H9 (cell line): ENCODE data around the gene PRKD3. TPM values are rescaled to one million over a fixed set of nuclear protein-coding genes. Genes with fewer than 3 reads are reported as not detected.

Experiments
- DNase-seq: peaks from one replicate; pipeline ENCODE4 v3.0.0-alpha.2; 2017
- H2AFZ ChIP-seq: one replicate; pipeline ENCODE4 v1.6.1; 2013; ENCODE audit warnings: mild to moderate bottlenecking, low read length, control low read depth, moderate library complexity
- H2AK5ac ChIP-seq: 2 replicates; pipeline ENCODE4 v1.6.1; 2013; ENCODE audit warnings: low read length, control low read depth, mixed read lengths; ENCODE audit not compliant: insufficient read length
- H2BK120ac ChIP-seq: one replicate; pipeline ENCODE4 v1.6.1; 2013; ENCODE audit warnings: low read depth, mild to moderate bottlenecking, low read length, control low read depth, inconsistent platforms; ENCODE audit not compliant: poor library complexity, severe bottlenecking
- H2BK12ac ChIP-seq: 2 replicates; pipeline ENCODE4 v1.6.1; 2013; ENCODE audit warnings: low read length, control low read depth, mixed read lengths, low read depth; ENCODE audit not compliant: insufficient read length
- H2BK15ac ChIP-seq: 2 replicates; pipeline ENCODE4 v1.6.1; 2013; ENCODE audit warnings: low read depth, low read length, control low read depth
- H2BK20ac ChIP-seq: one replicate; pipeline ENCODE4 v1.6.1; 2013; ENCODE audit warnings: low read depth, mild to moderate bottlenecking, low read length, control low read depth, inconsistent platforms; ENCODE audit not compliant: poor library complexity, severe bottlenecking
- H2BK5ac ChIP-seq: 2 replicates; pipeline ENCODE4 v1.6.1; 2013; ENCODE audit warnings: low read length, control low read depth, mixed read lengths; ENCODE audit not compliant: insufficient read length
- H3K14ac ChIP-seq: 2 replicates; pipeline ENCODE4 v1.6.1; 2013; ENCODE audit warnings: low read length, control low read depth; ENCODE audit not compliant: insufficient read depth
- H3K18ac ChIP-seq: 2 replicates; pipeline ENCODE4 v1.6.1; 2013; ENCODE audit warnings: low read depth, mild to moderate bottlenecking, mixed read lengths, low read length, control low read depth; ENCODE audit not compliant: insufficient read length
- H3K23ac ChIP-seq: 2 replicates; pipeline ENCODE4 v1.6.1; 2013; ENCODE audit warnings: low read length, control low read depth, mixed read lengths, low read depth; ENCODE audit not compliant: insufficient read length
- H3K23me2 ChIP-seq: 2 replicates; pipeline ENCODE4 v1.6.1; 2013; ENCODE audit warnings: low read depth, mild to moderate bottlenecking, mixed read lengths, low read length, control low read depth; ENCODE audit not compliant: insufficient read length, poor library complexity, severe bottlenecking
- H3K27ac ChIP-seq: 2 replicates; pipeline ENCODE4 v1.5.1; 2013; ENCODE audit warnings: low read length, control low read depth, mixed read lengths, low read depth; ENCODE audit not compliant: insufficient read length
- H3K27me3 ChIP-seq: 2 replicates; pipeline ENCODE4 v1.6.1; 2013; ENCODE audit warnings: low read length, control low read depth, inconsistent platforms; ENCODE audit not compliant: insufficient read depth
- H3K4ac ChIP-seq: 2 replicates; pipeline ENCODE4 v1.6.1; 2013; ENCODE audit warnings: low read depth, mild to moderate bottlenecking, control low read depth, inconsistent platforms, low read length, moderate library complexity
- H3K4me1 ChIP-seq: 2 replicates; pipeline ENCODE4 v1.6.1; 2013; ENCODE audit warnings: low read length, control low read depth, inconsistent platforms; ENCODE audit not compliant: insufficient read depth
- H3K4me2 ChIP-seq: 2 replicates; pipeline ENCODE4 v1.6.1; 2013; ENCODE audit warnings: low read length, control low read depth, mixed read lengths; ENCODE audit not compliant: insufficient read length, insufficient read depth
- H3K56ac ChIP-seq: 2 replicates; pipeline ENCODE4 v1.6.1; 2013; ENCODE audit warnings: low read depth, mild to moderate bottlenecking, mixed read lengths, low read length, control low read depth; ENCODE audit not compliant: insufficient read length
- H3K79me1 ChIP-seq: 2 replicates; pipeline ENCODE4 v1.6.1; 2013; ENCODE audit warnings: low read depth, mild to moderate bottlenecking, moderate library complexity, low read length, control low read depth, inconsistent platforms; ENCODE audit not compliant: insufficient read depth, poor library complexity, severe bottlenecking
- H3K79me2 ChIP-seq: 2 replicates; pipeline ENCODE4 v1.6.1; 2013; ENCODE audit warnings: low read length, control low read depth, inconsistent platforms; ENCODE audit not compliant: insufficient read depth
- H3K9ac ChIP-seq: 2 replicates; pipeline ENCODE4 v1.6.1; 2013; ENCODE audit warnings: low read length, control low read depth, mixed read lengths; ENCODE audit not compliant: insufficient read length; ENCODE audit errors: extremely low read depth
- H3K9me3 ChIP-seq: one replicate; pipeline ENCODE4 v1.6.1; 2013; ENCODE audit warnings: low read depth, low read length, inconsistent platforms; ENCODE audit not compliant: control insufficient read depth
- H3T11ph ChIP-seq: one replicate; pipeline ENCODE4 v1.6.1; 2013; ENCODE audit warnings: mild to moderate bottlenecking, low read length, control low read depth, inconsistent platforms
- H4K20me1 ChIP-seq: one replicate; pipeline ENCODE4 v1.6.1; 2013; ENCODE audit not compliant: control insufficient read depth, insufficient read length, insufficient read depth
- H4K5ac ChIP-seq: 2 replicates; pipeline ENCODE4 v1.6.1; 2013; ENCODE audit warnings: low read depth, mild to moderate bottlenecking, mixed read lengths, low read length, control low read depth; ENCODE audit not compliant: insufficient read length
- H4K8ac ChIP-seq: replicated peaks from 2 replicates; pipeline ENCODE4 v1.6.1; 2013; ENCODE audit warnings: low read length, control low read depth, mixed read lengths, low read depth; ENCODE audit not compliant: insufficient read length
- H4K91ac ChIP-seq: 2 replicates; pipeline ENCODE4 v1.6.1; 2013; ENCODE audit warnings: low read depth, mild to moderate bottlenecking, moderate library complexity, mixed read lengths, low read length, control low read depth; ENCODE audit not compliant: insufficient read length
- H3K27ac Mint-ChIP-seq, 3 experiments: 2 replicates in 2 of 3; 3 replicates in 1 of 3; pipeline ENCODE4 v1.8.0; 2020 to 2021; ENCODE audit warnings: mixed read lengths in 3 of 3, mild to moderate bottlenecking in 1 of 3, moderate library complexity in 1 of 3
- H3K27me3 Mint-ChIP-seq: 2 replicates; pipeline ENCODE4 v1.8.0; 2021; ENCODE audit warnings: low read depth, mild to moderate bottlenecking, moderate library complexity, mixed read lengths
- H3K36me3 Mint-ChIP-seq, 3 experiments: 2 replicates in 2 of 3; 3 replicates in 1 of 3; pipeline ENCODE4 v1.8.0; 2020 to 2021; ENCODE audit warnings: low read depth in 3 of 3, mixed read lengths in 3 of 3; ENCODE audit not compliant: insufficient read depth in 1 of 3
- H3K4me1 Mint-ChIP-seq, 2 experiments: 2 replicates each; pipeline ENCODE4 v1.8.0; 2020; ENCODE audit warnings: mixed read lengths in 2 of 2
- H3K4me3 Mint-ChIP-seq, 2 experiments: 2 replicates in 1 of 2; 3 replicates in 1 of 2; pipeline ENCODE4 v1.8.0; 2020 to 2021; ENCODE audit warnings: mild to moderate bottlenecking in 2 of 2, mixed read lengths in 2 of 2, moderate library complexity in 1 of 2
- H3K9me3 Mint-ChIP-seq, 2 experiments: 2 replicates in 1 of 2; 3 replicates in 1 of 2; pipeline ENCODE4 v1.8.0; 2020; ENCODE audit warnings: mild to moderate bottlenecking in 2 of 2, mixed read lengths in 2 of 2, moderate library complexity in 1 of 2
- CTCF ChIP-seq: fragments of 200-600 bp; sonication (generic); conservative IDR thresholded peaks from 3 replicates; pipeline ENCODE4 v1.8.0; 2021; ENCODE audit warnings: antibody characterized with exemption, mild to moderate bottlenecking
- WGBS: extraction: QIAGEN DNeasy Blood & Tissue Kit; methylation state at CpG from one replicate; pipeline ENCODE4 v1.1.7; 2013; ENCODE audit warnings: missing lambda C conversion rate, low lambda C conversion rate, mixed read lengths; ENCODE audit not compliant: insufficient read length; ENCODE audit errors: extremely low coverage; 5-methylcytosine and 5-hydroxymethylcytosine counted together
- total RNA-seq: library from RNA; stranded (reverse); gene quantifications from 2 replicates; pipeline ENCODE4 v1.2.1, GENCODE V29; 2021

The PRKD3 gene
- total RNA-seq, 1 experiment from 2014 or later, result 63.3 TPM

- no CpG with 5 or more reads among the region's 33 CpGs for WGBS
Measured at GRCh38 chr2:37324536-37324785, 172 bp downstream of the PRKD3 start.

More at GRCh38 chr2:37324536-37324785, 172 bp downstream of the PRKD3 start:
- DNase-seq, result no peak
- Histone ChIP-seq H4K8ac (no peak overlapping the region), H3K4me2 (peak overlapping the region; percentile 87), H4K5ac (no peak overlapping the region), H2BK5ac (no peak overlapping the region), H3K79me1 (peaks cover 2% of the 10 kb centered on the region), H2BK20ac (no peak overlapping the region), H3K4me1 (no peaks in the 10 kb centered on the region), H2AFZ (no peak overlapping the region), H3K23ac (no peak overlapping the region), H3K23me2 (peaks cover 6% of the 10 kb centered on the region), H3K14ac (peak overlapping the region; percentile 98; the same call in 1 of the 2 replicates), H3K27me3 (no peaks in the 10 kb centered on the region), H3K9me3 (no peaks in the 10 kb centered on the region), H2BK15ac (no peak overlapping the region), H2BK120ac (no peak overlapping the region), H4K91ac (no peak overlapping the region), H4K20me1 (no peaks in the 10 kb centered on the region), H2BK12ac (no peak overlapping the region), H2AK5ac (no peak overlapping the region), H3K4ac (no peak overlapping the region), H3K79me2 (peaks cover 4% of the 10 kb centered on the region; the same call in 1 of the 2 replicates), H3K56ac (no peak overlapping the region), H3K9ac (peak overlapping the region; percentile 92), H3T11ph (no peak overlapping the region), H3K18ac (peak overlapping the region; percentile 99), H3K27ac (no peak overlapping the region)
- Mint-ChIP-seq H3K27me3 (peaks cover 21% of the 10 kb centered on the region), H3K4me1 (peaks cover 19 to 21% of the 10 kb centered on the region in 2 experiments), H3K27ac (no peak overlapping the region), H3K36me3 (peaks cover 7 to 10% (median 8%) of the 10 kb centered on the region in 3 experiments; a peak in 3 of 7 replicates), H3K9me3 (no peaks in the 10 kb centered on the region), H3K4me3 (peak overlapping the region; percentile 89 to 99; a peak in 4 of 5 replicates)
- TF ChIP-seq CTCF, result no peak
